HFFc6 (cell line): ENCODE results near the gene AP1S1. TPM values are rescaled to one million over a fixed set of nuclear protein-coding genes. Genes with fewer than 3 reads are reported as not detected.
"Not testable (repeated sequence)": the region's sequence is repeated elsewhere in the genome, so short reads cannot be mapped to it uniquely, and the experiment has no call there.

Experiments
- DNase-seq: peaks from one replicate; pipeline ENCODE4 v3.0.0-alpha.2; 2018
- H3K27ac Mint-ChIP-seq: 2 replicates; pipeline ENCODE4 v1.8.0; 2020; ENCODE audit warnings: mild to moderate bottlenecking, mixed read lengths
- H3K27me3 Mint-ChIP-seq: 2 replicates; pipeline ENCODE4 v1.8.0; 2021; ENCODE audit warnings: mild to moderate bottlenecking, moderate library complexity, mixed read lengths; ENCODE audit not compliant: insufficient read depth
- H3K36me3 Mint-ChIP-seq: 2 replicates; pipeline ENCODE4 v1.8.0; 2021; ENCODE audit warnings: low read depth, mixed read lengths
- H3K4me1 Mint-ChIP-seq: 2 replicates; pipeline ENCODE4 v1.8.0; 2020; ENCODE audit warnings: low read depth, mixed read lengths
- H3K4me3 Mint-ChIP-seq: 2 replicates; pipeline ENCODE4 v1.8.0; 2020; ENCODE audit warnings: mild to moderate bottlenecking, moderate library complexity, mixed read lengths
- H3K9me3 Mint-ChIP-seq: 2 replicates; pipeline ENCODE4 v1.8.0; 2020; ENCODE audit warnings: mild to moderate bottlenecking, mixed read lengths
- CTCF ChIP-seq: fragments of 200-600 bp; sonication (generic); IDR thresholded peaks from 2 replicates; pipeline ENCODE4 v1.5.0; 2021; ENCODE audit warnings: antibody characterized with exemption, mild to moderate bottlenecking
- total RNA-seq, 6 experiments: library from RNA; stranded (reverse); fragmentation: NEBNext Ultra II Directional; extraction: Animal tissue kit (Norgen Biotek cat#: 25700); gene quantifications; 2 replicates in 1 of 6; 3 replicates in 5 of 6; pipeline ENCODE4 v1.2.3, GENCODE V29; 2021

The AP1S1 gene
- total RNA-seq, 6 experiments from 2014 or later = 154 to 176 (median 166) TPM

- Mint-ChIP-seq H3K27ac (peak overlapping the region; percentile 43; the same call in 1 of the 2 replicates), H3K9me3 (no peaks in the 10 kb centered on the region), H3K27me3 (no peaks in the 10 kb centered on the region; the same call in 1 of the 2 replicates), H3K36me3 (no peaks in the 10 kb centered on the region), H3K4me3 (no peak overlapping the region), H3K4me1 (peaks cover 48% of the 10 kb centered on the region)
- TF ChIP-seq CTCF = no peak
- no peak for DNase-seq
Measured at GRCh38 chr7:101109368-101109767, 44.9 kb upstream of the AP1S1 start.

GRCh38 chr7:101111261-101111660 lies 43.0 kb upstream of the AP1S1 start:
- Mint-ChIP-seq H3K27ac (no peak overlapping the region; the same call in 1 of the 2 replicates), H3K4me3 (no peak overlapping the region), H3K4me1 (peaks cover 49% of the 10 kb centered on the region)

GRCh38 chr7:101112233-101112632 lies 42.0 kb upstream of the AP1S1 start:
- Mint-ChIP-seq H3K36me3 (no peaks in the 10 kb centered on the region), H3K27me3 (peaks cover 1% of the 10 kb centered on the region; the same call in 1 of the 2 replicates), H3K9me3 (no peaks in the 10 kb centered on the region; the same call in 1 of the 2 replicates), H3K4me1 (peaks cover 59% of the 10 kb centered on the region), H3K27ac (peak overlapping the region; percentile 80; the same call in 1 of the 2 replicates), H3K4me3 (no peak overlapping the region)
- TF ChIP-seq CTCF = no peak
- DNase-seq = no peak

More at GRCh38 chr7:101111261-101111660, 43.0 kb upstream of the AP1S1 start:
- no peak for TF ChIP-seq CTCF
- Mint-ChIP-seq H3K27me3 (peaks cover 1% of the 10 kb centered on the region; the same call in 1 of the 2 replicates), H3K36me3 (no peaks in the 10 kb centered on the region), H3K9me3 (no peaks in the 10 kb centered on the region; the same call in 1 of the 2 replicates)
- no peak for DNase-seq

GRCh38 chr7:101113140-101113539 lies 41.1 kb upstream of the AP1S1 start:
- DNase-seq = not testable (repeated sequence)

GRCh38 chr7:101113836-101114235 lies 40.4 kb upstream of the AP1S1 start:
- peaks cover 64% of the 10 kb centered on the region for H3K4me1 Mint-ChIP-seq
- peak overlapping the region; percentile 42; the same call in 1 of the 2 replicates for H3K4me3 Mint-ChIP-seq
- H3K27ac Mint-ChIP-seq = peak overlapping the region; percentile 96
- no peaks in the 10 kb centered on the region; the same call in 1 of the 2 replicates for H3K9me3 Mint-ChIP-seq
- DNase-seq = no peak
- no peaks in the 10 kb centered on the region for H3K36me3 Mint-ChIP-seq
- H3K27me3 Mint-ChIP-seq = peaks cover 1% of the 10 kb centered on the region; the same call in 1 of the 2 replicates
- TF ChIP-seq CTCF = no peak

More at GRCh38 chr7:101113140-101113539, 41.1 kb upstream of the AP1S1 start:
- H3K27ac Mint-ChIP-seq = peak overlapping the region; percentile 52; the same call in 1 of the 2 replicates
- H3K4me1 Mint-ChIP-seq = peaks cover 63% of the 10 kb centered on the region
- H3K36me3 Mint-ChIP-seq, H3K4me3 Mint-ChIP-seq, H3K27me3 Mint-ChIP-seq, H3K9me3 Mint-ChIP-seq: not testable (repeated sequence)

GRCh38 chr7:101114492-101114891 lies 39.8 kb upstream of the AP1S1 start:
- Mint-ChIP-seq H3K4me1 (peaks cover 64% of the 10 kb centered on the region), H3K27ac (peak overlapping the region; percentile 96), H3K4me3 (peak overlapping the region; percentile 42), H3K36me3 (no peaks in the 10 kb centered on the region), H3K27me3 (peaks cover 1% of the 10 kb centered on the region; the same call in 1 of the 2 replicates), H3K9me3 (no peaks in the 10 kb centered on the region; the same call in 1 of the 2 replicates)
- TF ChIP-seq CTCF = no peak
- peak; percentile 49 for DNase-seq
